ENCODE measurements around the gene CCDC183.
"Not testable (repeated sequence)": the region's sequence is repeated elsewhere in the genome, so short reads cannot be mapped to it uniquely, and the experiment has no call there.

The CCDC183 gene

DNA sequence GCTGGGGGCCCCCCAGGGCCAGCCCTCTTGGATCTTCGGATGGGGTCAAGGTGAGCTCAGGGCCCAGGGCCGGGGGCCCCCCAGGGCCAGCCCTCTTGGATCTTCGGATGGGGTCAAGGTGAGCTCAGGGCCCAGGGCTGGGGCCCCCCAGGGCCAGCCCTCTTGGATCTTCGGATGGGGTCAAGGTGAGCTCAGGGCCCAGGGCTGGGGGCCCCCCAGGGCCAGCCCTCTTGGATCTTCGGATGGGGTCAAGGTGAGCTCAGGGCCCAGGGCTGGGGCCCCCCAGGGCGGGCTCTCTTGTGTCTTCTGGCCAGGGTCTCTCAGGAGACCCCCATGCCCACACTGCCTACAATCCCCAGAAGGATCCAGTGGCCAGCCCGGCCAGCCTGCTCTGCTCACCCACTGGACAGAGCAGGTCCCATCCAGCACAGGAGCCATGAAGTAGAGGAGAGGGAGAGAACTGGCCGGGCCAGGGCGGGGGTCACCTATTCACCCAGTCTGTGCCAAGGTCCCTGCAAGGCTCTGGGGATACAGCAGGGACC lies 6.9 kb downstream of the CCDC183 start:
- DNase-seq, result not testable (repeated sequence)

DNA sequence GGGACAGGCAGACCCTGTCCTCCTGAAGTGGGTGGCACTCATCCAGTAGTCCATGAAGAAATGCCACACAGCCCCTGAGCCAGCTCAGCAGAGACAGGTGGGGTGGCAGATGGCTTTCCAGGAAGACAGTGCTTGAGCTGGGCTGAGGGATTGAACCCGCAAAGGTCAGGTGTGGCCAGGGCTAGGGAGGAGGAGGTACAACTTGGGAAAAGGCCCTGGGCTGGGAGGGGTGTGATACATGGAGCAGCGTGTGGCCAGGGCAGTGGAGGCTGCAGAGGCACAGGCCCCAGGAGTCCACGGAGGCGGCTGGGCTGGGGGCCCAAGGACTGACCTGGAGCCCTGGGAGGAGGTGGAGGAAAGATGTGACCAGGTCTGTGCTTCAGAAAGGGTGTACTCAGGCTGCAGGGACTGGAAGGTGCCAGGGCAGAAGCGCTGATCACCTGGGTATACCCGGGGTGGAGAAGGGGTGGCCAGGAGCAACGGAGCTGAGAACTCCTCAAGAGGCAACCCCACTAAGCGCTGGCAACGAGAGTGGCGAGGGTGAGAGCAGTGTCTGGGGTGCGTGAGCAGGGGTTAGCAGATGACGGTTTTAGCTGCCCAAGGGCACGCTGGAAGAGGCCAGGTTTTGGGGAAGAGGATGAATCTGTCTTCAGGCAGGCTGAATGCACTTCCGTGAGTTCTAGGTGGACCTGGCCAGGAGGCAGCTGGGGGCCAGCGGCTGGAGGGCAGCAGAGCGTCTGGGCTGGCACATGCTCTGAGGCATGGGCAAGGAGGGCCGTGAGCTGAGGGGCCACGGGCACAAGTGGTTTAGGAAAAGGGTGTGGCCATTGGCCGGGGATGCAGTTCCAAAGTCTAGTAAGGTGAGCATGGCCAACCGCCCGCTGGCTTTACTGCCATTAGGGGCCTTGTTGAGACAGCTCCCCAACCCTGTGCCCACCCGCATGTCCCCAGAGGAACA lies 7.7 kb downstream of the CCDC183 start:
- no peak for DNase-seq

GRCh38 chr9:136804509-136805206 lies 8.5 kb downstream of the CCDC183 start:
- no peak for DNase-seq

GRCh38 chr9:136805207-136805740 lies 9.1 kb downstream of the CCDC183 start:
- DNase-seq, result no peak

DNA sequence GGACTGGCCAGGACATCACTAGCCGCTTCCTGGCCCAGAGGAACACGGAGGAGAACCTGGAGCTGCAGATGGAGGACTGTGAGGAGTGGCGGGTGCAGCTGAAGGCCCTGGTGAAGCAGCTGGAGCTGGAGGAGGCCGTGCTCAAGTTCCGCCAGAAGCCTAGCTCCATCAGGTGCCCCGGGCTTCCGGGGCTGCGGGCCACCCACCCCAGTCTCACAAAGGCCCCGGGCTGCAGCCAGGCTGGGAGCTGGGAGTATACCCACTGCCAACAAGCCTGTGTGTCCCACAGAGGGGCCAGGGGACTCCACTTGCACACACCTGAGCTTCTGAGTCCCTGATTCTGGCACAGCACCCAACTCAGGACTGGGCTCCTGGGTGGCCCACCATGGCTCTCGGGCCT lies 9.9 kb downstream of the CCDC183 start:
- no peak for DNase-seq

- no peak for DNase-seq
These were observed 10.6 kb downstream of the CCDC183 start for GRCh38 chr9:136806631-136807201.

GRCh38 chr9:136807281-136808074 lies 11.3 kb downstream of the CCDC183 start, which contains the start of gene RABL6:
Gene RABL6 (plus strand): TSS chr9:136807948. CDS start chr9:136808197, 249 bp downstream.
- DNase-seq, result peak; percentile 81

GRCh38 chr9:136808075-136808805 lies 12.1 kb downstream of the CCDC183 start:
- DNase-seq, result peak; percentile 60

GRCh38 chr9:136808806-136809158 lies 12.6 kb downstream of the CCDC183 start:
- DNase-seq, result no peak

GRCh38 chr9:136814725-136815421 lies 18.7 kb downstream of the CCDC183 start:
- no peak for DNase-seq

DNA sequence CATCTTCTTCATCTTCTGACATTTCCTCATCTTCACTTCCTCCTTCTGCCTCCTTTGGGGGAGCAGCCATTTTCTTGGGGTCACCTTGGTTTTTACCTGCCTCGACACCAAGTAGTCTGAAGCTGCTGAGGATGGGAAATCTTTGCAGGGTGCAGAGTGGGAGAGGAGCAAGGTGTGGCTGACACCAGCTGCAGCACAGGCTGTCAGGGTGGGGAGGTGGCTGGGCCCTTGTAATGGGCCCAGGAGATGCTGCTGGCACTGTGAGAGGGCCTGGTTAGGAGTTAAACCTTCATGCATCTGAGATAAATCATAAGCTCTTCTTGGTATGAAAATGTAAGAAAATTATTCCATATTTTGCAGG lies 19.3 kb downstream of the CCDC183 start:
- no peak for DNase-seq

DNA sequence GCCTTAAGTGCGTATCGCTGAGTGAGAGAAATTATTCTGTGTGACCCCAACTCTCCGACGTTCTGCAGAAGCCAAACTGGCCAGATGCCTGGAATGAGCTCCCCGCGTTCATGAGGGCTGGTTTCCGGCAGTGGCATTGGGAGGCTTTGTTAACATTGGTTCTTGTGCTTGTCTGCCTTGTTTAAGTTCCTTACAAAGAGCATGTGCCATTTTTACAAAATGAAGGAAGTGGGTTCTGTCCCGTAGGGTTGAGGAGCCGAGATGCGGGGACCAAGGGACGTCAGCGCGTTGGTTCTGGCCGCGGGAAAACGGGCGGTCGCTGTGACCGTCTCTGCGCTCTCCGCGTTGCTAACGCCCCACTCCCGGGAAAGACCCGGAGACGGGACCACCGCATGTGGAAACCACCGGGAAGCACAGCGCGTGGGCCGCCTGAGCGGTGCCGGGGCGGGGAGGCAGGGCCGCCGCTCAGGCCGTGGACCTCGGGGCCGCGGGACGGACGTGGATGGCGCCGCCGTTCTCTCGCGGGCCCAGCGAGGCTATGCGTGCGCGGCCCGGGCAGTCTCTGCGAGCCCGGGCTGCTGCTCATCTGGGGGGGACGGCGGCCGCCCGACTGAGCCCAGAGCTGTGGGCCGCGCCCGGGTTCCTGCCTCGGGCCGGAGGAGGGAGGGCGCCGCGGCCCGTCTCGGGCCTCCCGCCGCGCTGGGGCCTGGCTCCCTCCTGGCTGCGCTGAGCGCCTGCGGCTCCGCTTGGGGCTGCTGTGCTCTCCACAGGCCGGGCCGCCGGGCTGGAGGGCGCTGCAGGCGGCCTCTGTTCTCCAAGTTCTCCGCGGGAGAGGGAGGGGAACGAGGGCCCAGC lies 25.1 kb downstream of the CCDC183 start:
- no peak for DNase-seq

- no peak for DNase-seq
These were observed 25.8 kb downstream of the CCDC183 start for GRCh38 chr9:136821826-136822544.

DNA sequence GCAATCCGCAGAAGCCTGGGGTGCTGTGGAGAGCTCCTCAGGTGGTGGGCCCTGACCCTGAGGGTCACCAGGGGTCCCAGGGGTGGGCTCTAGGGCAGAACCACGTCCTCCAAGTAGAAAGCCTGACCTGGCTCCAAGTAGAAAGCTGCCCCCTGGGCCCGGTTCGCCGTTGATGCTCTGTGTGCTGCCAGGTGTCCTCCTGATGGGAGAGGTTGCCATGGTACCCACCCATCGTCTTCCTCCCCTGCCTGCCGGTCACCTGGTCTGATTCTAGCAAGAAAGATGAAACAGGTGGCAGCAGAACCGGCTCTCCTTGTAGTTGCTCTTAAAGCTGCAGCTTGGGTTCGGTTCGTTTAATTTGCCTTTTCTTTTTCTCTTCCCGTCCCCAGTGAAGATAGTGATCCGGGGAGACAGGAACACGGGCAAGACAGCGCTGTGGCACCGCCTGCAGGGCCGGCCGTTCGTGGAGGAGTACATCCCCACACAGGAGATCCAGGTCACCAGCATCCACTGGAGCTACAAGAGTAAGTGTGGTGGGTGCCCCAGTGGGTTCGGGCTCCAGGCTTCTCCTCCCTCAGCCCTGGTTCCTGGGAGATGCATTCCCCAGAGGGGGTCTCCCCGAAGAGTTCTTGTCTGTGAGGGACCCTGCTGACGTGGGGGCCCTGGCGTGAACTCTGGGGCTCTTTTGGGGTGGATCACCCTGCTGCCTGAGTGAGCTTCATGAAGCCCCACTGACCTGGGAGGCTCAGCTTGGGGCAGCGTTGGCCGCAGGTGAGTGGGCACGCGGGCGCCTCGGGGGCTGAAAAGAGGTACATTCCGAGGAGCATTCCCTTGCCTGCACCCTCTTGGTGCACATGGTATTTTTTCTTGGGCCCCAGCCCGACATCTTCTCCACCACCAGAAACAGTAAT lies 27.3 kb downstream of the CCDC183 start:
- DNase-seq, result no peak

GRCh38 chr9:136824496-136825225 lies 28.5 kb downstream of the CCDC183 start:
- DNase-seq, result no peak

- DNase-seq, result no peak
These were observed 29.4 kb downstream of the CCDC183 start for GRCh38 chr9:136825295-136826187.

Data from stimulated activated CD4-positive, alpha-beta T cell treated with anti-CD3 and anti-CD28 coated beads, Interleukin-4, amount 100 ng/mL, for 1 hour (primary cell).